Loucy (cell line): ENCODE measurements around the gene ARHGAP26.

Experiments used
- EZH2phosphoT487 ChIP-seq: fragments of 200-600 bp; IDR thresholded peaks from 2 replicates; pipeline ENCODE4 v1.6.1; 2018; ENCODE audit warnings: antibody characterized with exemption, mild to moderate bottlenecking, moderate library complexity, borderline replicate concordance
- TF ChIP-seq, protein P1 (sequence below): fragments of 200-600 bp; sonication (generic); conservative IDR thresholded peaks from 2 replicates; pipeline ENCODE4 v1.5.1; 2014; ENCODE audit warnings: mild to moderate bottlenecking, antibody characterized with exemption, low read length

DNA sequence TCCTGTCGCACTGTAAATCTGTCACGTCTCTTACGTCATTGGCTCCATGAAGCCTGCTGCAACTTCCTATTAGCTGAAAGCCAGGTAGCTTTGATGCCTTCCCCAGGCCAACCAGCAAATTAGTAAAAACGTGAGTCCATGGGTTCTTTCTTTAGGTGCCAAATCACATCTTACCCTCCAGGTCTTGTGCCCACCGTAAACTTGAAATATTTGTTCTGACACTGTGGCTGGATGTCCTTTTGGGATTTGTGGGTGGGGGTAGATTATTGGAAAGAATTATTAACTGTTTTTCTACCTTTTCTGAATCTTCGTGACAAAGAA lies 460.5 kb downstream of the ARHGAP26 start:
- TF ChIP-seq, protein P1, sequence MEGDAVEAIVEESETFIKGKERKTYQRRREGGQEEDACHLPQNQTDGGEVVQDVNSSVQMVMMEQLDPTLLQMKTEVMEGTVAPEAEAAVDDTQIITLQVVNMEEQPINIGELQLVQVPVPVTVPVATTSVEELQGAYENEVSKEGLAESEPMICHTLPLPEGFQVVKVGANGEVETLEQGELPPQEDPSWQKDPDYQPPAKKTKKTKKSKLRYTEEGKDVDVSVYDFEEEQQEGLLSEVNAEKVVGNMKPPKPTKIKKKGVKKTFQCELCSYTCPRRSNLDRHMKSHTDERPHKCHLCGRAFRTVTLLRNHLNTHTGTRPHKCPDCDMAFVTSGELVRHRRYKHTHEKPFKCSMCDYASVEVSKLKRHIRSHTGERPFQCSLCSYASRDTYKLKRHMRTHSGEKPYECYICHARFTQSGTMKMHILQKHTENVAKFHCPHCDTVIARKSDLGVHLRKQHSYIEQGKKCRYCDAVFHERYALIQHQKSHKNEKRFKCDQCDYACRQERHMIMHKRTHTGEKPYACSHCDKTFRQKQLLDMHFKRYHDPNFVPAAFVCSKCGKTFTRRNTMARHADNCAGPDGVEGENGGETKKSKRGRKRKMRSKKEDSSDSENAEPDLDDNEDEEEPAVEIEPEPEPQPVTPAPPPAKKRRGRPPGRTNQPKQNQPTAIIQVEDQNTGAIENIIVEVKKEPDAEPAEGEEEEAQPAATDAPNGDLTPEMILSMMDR, result no peak
- no peak for TF ChIP-seq EZH2phosphoT487
